Measurements from ENCODE around the gene XPA.

- TF ChIP-seq RAD21 (IDR thresholded peaks at IDR 0.05) (no peak), CTCF (IDR thresholded peaks at IDR 0.05; ENCODE audit: low read depth, low read length, missing input control) (no peak), YY1 (IDR thresholded peaks at IDR 0.05) (no peak)
Measured at GRCh38 chr9:97688654-97689053, 8.5 kb downstream of the XPA start.
